NCI-H446 (cell line): ENCODE data around the gene RAB3GAP2.
A peak's percentile ranks its signal among the peaks of the same experiment; 100 is the strongest.
"Not testable (repeated sequence)": the region's sequence is repeated elsewhere in the genome, so short reads cannot be mapped to it uniquely, and the experiment has no call there.

Experiments
- DNase-seq, 2 experiments: peaks; one replicate each; lab custom pipeline; 2025; lab: John Stamatoyannopoulos, UW

Gene RAB3GAP2

DNA sequence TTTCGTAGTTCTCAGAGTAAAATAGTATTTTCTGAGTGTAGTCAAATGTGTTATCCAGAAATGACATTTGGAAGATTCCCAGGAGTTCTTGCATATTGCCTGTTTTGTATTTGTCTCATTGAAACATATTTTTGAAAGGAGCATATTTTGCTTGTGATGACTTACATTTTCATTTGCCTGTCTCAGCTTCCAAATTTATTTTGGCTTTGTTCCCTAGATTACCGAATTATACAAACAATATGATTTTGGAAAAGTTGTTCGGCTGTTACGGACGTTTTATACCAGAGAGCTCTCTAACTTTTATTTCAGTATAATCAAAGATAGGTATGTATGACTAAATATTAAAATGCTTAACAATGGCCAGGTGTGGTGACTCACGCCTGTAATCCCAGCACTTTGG, 132.3 kb downstream of the RAB3GAP2 start:
- DNase-seq = no peak

DNA sequence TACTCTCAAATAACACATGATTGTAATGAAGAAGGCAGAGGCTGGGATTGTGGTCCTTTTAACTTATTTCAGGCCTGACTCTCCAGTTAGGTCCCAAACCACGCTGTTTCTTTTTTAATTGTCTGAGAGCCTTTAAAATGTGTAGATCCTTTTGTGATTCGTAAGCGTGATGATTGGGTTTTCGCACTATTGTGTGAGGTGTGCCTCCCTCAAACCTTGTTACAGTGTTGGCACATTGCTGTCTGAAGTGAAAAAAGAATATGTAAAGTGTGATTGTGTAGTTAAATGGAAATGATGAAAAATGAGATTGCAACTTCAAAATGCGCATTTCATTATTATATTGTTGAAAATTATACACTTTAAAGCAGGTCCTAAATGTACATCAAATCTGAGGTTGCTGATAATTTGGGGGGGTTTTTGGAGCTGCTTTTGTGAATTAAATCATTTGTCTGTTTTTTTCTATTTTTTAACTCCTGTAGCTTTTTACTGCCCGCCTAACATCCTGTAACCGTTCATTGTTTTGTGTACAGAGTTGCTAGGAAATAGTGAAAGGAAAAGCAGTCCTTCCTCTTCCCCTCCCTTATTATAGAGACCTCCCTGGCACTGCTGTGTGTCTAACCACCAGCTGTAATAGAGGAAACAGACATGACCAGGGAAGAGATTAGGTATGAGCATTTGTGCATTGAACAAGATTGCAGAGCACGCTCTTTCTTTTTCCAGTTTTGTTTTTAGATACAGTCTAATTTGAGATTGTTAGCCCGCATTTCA, 135.1 kb downstream of the RAB3GAP2 start:
- no peak for DNase-seq

DNA sequence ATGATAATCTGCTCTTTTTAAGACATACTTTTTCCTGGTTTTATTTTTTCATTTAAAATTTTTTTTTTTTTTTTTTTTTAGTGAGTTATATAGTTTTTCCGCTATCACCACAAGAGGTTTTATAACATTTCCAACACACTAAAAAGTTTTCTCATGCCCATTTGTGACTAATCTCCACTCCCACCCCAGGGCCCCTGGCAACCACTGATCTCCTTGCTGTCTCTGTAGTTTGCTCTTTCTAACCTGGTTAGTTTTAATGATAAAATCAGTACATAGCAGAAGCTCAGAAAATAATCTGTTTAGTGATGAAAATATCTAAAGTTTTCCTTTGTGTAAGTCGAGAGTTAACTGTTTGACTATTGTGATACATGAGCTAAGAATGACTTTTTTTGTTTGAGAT, 136.5 kb downstream of the RAB3GAP2 start:
- no peak for DNase-seq

DNA sequence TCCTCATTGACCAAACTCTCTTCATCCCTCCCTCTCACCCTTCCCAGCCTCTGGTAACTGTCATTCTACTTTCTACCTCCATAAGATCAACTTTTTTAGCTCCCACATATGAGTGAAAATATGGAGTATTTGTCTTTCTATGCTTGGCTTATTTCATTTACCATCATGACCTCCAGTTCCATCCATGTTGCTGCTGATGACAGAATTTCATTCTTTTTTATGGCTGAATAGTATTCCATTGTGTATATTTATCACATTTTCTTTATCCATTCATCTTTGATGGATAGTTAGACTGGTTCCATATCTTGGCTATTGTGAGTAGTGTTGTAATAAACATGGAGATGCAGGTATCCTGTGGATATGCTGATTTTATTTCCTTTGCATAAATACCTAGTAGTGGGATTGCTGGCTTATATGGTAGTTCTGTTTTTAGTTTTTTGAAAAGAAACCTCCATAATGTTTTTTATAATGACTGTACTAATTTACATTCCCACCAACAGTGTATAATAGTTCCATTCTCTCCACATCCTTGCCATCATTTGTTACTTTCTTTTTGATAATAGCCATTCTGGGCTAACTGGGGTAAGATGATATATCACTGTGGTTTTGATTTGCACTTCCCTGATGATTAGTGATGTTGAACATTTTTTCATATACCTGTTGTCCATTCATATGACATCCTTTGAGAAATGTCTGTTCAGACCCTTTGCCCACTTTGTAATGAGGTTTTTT, 142.6 kb downstream of the RAB3GAP2 start:
- DNase-seq = no peak

DNA sequence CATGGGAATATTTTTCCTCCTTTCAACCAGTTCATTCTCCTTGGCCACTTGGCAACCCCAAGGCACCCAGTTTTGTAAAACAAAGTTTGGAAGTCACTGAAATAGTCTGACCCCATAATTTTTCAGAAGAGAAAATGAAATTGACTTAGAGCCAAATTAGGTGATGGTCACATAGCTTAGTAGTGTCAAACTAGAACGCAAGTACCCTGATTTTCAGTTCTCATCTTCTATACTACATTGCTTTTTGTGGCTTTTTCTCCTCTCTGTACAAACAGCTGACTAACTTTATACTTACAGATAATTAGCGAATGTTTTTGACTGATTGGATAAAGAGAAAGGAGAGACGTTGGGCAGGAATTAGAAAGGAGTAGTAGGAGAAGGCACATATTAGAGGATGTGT, 145.2 kb downstream of the RAB3GAP2 start:
- no peak for DNase-seq

DNA sequence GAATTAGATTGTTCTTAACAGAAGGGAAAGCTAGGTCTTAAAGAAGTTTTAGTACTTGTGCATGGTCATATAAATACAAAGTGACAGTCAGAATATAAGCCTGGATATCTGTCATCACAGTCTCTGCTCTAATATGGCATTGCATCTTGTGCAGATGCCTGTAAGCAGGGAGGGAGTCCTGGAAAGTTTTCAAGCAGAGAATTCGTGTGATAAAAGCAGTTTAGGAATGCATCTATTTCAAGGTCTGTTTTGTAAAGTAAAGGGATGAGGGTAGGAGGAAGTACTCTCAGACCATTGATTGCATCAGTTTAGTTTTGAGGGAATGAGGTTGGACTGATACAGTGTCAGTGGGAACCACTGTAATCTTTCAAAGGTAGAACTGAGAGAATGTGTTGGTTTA, 147.7 kb downstream of the RAB3GAP2 start:
- DNase-seq = no peak

DNA sequence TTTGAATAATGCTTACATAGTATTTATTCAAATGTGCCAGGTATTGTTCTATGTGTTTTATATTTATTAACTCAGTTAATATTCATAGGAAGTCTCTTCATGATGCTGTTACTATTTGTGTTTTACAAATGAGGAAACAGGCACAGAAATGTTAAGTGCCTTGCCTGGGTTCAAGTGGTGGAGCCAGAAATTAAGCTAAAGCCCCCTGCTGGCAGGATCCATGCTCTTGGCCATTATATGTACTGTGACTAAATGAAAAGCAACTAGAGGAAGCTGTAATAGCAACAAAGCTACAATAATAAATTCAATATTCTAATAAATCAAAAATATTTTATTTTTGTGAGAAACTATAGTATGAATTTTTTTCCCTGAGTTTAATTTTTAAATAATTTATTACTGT, 148.4 kb downstream of the RAB3GAP2 start:
- no peak for DNase-seq

DNA sequence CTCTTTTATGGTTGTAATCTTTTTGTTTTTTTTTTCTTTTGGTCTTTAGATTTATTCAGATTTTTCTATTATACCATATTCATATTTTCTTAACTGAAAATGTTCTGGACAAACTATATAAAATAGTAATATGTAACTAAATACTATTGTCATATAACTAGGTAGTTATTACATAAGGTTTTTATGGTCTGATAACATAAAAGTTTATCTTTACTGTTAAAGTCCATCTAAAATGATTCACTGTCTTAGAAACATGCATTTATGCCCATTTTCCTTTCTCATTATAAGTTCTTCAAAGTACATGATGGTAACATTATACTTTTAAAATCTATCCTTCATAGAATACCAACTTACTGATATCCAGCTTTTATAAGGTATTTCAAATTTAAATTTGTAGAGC, 149.2 kb downstream of the RAB3GAP2 start:
- DNase-seq = no peak

DNA sequence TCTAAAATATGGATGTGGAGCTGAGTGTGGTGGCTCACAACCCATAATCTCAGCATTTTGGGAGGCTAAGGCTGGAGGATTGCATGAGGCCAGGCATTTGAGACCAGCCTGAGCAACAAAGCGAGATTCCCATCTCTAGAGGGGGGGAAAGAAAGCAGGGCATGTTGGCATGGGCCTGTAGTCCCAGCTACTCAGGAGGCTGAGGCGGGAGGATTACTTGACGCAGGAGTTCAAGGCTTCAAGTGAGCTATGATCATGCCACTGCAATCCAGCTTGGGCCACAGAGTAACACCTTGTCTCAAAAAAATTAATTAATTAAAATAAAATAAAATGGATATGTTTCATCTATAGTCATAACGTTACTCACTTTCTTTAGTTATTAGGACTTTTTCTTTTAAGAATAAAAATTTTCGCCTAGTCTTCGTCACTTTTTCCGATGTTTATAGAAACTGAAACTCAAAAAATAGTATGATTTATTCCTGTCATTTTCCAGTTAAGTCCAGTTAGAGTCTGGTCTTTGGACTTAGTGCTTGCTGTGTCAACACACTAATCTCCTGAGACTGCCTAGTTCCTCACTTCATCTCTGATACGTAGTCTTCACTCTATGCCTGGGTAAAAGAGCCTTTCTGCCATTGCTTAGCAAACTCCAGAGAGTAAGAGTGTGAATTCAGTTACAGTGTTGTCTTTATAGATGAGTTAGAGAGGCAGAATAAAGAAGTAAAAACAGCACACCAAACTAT, 150.3 kb downstream of the RAB3GAP2 start:
- DNase-seq = no peak

DNA sequence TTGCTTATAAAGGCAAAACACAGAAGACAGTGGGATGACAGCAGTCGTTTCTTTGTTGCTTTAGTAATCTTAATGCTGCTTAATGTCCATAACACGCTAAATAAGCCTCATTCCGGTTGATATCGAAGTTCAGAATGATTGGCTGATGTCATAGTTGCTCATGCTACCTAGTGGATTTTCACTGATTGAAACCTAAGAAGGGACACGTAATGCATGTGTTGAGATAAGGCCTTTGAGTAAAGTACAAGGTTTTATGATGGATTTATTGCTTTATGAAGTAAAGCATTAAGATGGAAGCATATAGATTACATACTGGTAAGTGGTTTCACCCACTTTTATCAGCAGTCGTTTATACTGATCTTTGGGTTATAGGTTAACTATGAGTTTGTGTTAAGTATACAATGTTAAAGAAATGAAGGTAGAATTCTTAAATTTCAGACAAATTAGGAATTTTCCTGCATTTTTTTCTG, 153.2 kb downstream of the RAB3GAP2 start:
- DNase-seq = no peak

DNA sequence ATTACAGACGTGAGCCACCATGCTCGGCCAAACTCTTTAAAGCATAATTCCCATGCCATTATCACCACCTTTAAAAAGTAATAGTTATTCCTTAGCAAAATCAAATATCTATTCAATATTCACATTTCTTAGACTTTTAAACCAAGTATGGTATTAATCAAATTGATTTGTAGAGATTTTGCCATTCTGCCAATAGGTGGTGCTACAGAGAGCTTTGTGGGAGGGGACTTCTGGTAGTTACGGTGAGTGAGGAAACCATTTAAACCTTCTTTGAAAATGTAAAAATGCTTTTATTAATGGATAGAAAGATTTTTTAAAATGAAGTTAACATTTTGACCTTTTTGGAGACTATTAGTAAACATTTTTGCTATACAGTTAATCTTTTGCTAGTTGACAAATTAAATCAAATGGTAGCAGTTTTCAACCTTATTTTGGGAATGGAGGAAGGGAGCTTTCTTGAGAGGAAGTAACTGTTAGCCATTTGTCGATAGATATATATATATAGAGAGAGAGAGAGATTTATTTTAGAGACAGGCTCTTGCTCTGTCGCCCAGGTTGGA, 159.0 kb downstream of the RAB3GAP2 start:
- DNase-seq = peak; percentile 24 to 61

DNA sequence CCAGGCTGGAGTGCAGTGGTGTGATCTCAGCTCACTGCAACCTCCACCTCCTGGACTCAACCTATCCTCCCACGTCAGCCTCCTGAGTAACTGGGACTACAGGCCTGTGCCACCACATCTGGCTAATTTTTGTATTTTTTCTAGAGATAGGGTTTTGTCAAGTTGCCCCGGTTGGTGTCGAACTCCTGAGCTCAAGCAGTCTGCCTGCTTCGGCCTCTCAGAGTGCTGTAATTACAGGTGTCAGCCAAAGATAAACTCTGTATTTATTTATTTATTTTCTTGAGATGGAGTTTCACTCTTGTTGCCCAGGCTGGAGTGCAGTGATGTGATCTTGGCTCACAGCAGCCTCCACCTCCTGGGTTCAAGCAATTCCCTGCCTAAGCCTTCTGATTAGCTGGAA, 159.7 kb downstream of the RAB3GAP2 start:
- DNase-seq = not testable (repeated sequence)

DNA sequence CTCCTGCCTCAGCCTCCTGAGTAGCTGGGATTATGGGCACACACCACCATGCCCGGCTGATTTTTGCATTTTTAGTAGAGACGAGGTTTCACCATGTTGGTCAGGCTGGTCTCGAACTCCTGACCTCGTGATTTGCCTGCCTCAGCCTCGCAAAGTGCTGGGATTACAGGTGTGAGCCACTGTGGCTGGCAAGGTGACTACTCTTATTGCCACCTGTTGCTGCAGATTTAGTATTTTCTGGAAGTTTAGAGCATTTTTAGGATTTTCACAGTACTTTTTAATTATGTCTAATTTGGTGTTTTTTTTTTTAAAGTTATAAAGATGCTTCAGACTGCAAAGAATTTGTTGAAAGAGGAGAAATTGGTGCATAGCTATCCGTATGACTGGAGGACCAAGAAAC, 161.8 kb downstream of the RAB3GAP2 start:
- not testable (repeated sequence) for DNase-seq

DNA sequence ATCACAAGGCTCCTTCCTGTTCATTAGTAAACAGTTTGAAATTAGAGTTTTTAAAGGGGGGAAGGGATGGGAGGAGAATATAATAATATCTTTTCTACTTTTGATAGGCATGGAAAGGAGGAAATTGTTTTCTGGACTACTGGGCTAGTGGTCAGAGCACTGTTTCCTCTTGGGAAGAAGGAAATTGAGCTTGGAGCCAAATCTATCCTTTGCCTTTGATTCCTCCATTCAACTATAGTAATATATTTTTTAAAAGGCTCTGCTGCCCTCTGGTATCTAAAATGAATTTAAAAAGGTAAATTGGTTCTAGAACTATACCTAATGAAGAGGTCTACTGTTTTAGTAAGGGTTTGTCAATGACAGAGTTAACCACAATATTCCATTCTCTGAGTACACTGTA, 172.4 kb downstream of the RAB3GAP2 start:
- DNase-seq = no peak
